HepG2 (cell line): ENCODE results near the gene ARID1A. TPM values are rescaled to one million over a fixed set of nuclear protein-coding genes. Genes with fewer than 3 reads are reported as not detected.
A peak's percentile ranks its signal among the peaks of the same experiment; 100 is the strongest.

Experiments
- CERS6 ChIP-seq: sonication (generic); formaldehyde crosslinking; IDR thresholded peaks from 2 replicates; pipeline ENCODE4 v1.5.0; 2020; ENCODE audit warnings: missing genetic modification reagents
- ERF ChIP-seq: IDR thresholded peaks from 2 replicates; pipeline ENCODE4 v1.6.1; 2018; ENCODE audit warnings: missing biosample characterization, missing genetic modification reagents
- HNF1A ChIP-seq, 2 experiments: sonication (generic) in 1 of 2; formaldehyde crosslinking in 1 of 2; IDR thresholded peaks; 2 replicates each; pipeline versions ENCODE4 v1.4.0 to v1.6.1; 2016 to 2020; ENCODE audit warnings: borderline replicate concordance in 1 of 2, low read depth in 1 of 2, mild to moderate bottlenecking in 1 of 2, missing genetic modification reagents in 1 of 2
- HNRNPH1 ChIP-seq: fragments of 200-400 bp; formaldehyde crosslinking; optimal IDR thresholded peaks from 2 replicates; pipeline ENCODE3; 2017; ENCODE audit warnings: mild to moderate bottlenecking, low read depth, low read length
- KLF13 ChIP-seq: sonication (generic); formaldehyde crosslinking; IDR thresholded peaks from 2 replicates; pipeline ENCODE4 v1.4.0; 2020; ENCODE audit warnings: mild to moderate bottlenecking, missing genetic modification reagents
- MLXIP ChIP-seq: sonication (generic); formaldehyde crosslinking; IDR thresholded peaks from 2 replicates; pipeline ENCODE4 v1.9.0; 2021; ENCODE audit warnings: missing genetic modification reagents, borderline replicate concordance
- POGZ ChIP-seq: sonication (generic); formaldehyde crosslinking; IDR thresholded peaks from 2 replicates; pipeline ENCODE4 v1.4.0; 2020; ENCODE audit warnings: mild to moderate bottlenecking, missing genetic modification reagents
- SAFB2 ChIP-seq: sonication (generic); formaldehyde crosslinking; IDR thresholded peaks from 2 replicates; pipeline ENCODE4 v1.5.1; 2020; ENCODE audit warnings: missing genetic modification reagents, low read depth, mild to moderate bottlenecking, borderline replicate concordance
- SATB2 ChIP-seq: sonication (generic); formaldehyde crosslinking; IDR thresholded peaks from 2 replicates; pipeline ENCODE4 v1.5.0; 2020; ENCODE audit warnings: missing genetic modification reagents
- TRAFD1 ChIP-seq: sonication (generic); formaldehyde crosslinking; IDR thresholded peaks from 2 replicates; pipeline ENCODE4 v1.5.1; 2020; ENCODE audit warnings: missing genetic modification reagents, mild to moderate bottlenecking, borderline replicate concordance
- ZNF143 ChIP-seq: sonication (generic); formaldehyde crosslinking; IDR thresholded peaks from 2 replicates; pipeline ENCODE4 v1.4.0; 2020; ENCODE audit warnings: missing genetic modification reagents
- ZNF234 ChIP-seq: sonication (generic); formaldehyde crosslinking; conservative IDR thresholded peaks from 2 replicates; pipeline ENCODE4 v1.5.1; 2020; ENCODE audit warnings: mild to moderate bottlenecking, missing genetic modification reagents
- ZNF572 ChIP-seq: sonication (generic); formaldehyde crosslinking; IDR thresholded peaks from 2 replicates; pipeline ENCODE4 v1.5.1; 2020; ENCODE audit warnings: mild to moderate bottlenecking, missing genetic modification reagents
- ZSCAN29 ChIP-seq: sonication (generic); formaldehyde crosslinking; conservative IDR thresholded peaks from 2 replicates; pipeline ENCODE4 v1.4.0; 2020; ENCODE audit warnings: mild to moderate bottlenecking, missing genetic modification reagents
- polyA plus RNA-seq, 8 experiments: library from polyadenylated mRNA; depleted of rRNA in 3 of 8; stranded (reverse) in 7 of 8; unstranded in 1 of 8; fragments of >200 nt; fragmentation: Illumina TruSeq in 4 of 8; extraction: Trizol in 4 of 8; gene quantifications; 2 replicates each; pipeline versions ENCODE4 v1.2.1 to v1.2.3, GENCODE V29; 2011 to 2016; ENCODE audit warnings: low read depth in 4 of 8, missing spikeins in 1 of 8, mixed read lengths in 1 of 8; ENCODE audit not compliant: insufficient read depth in 1 of 8
- total RNA-seq, 5 experiments: library from RNA; depleted of rRNA; stranded (reverse); fragments of >200 nt; fragmentation: Illumina TruSeq; extraction: Trizol; gene quantifications; 2 replicates each; pipeline ENCODE4 v1.2.3, GENCODE V29; 2016; ENCODE audit warnings: low read depth in 1 of 5

ARID1A gene
- total and polyA plus RNA-seq, 2 of the 13 experiments (the other 11 are each of a cell fraction or from before 2014, with no cell fraction given): 11.9 to 15.9 TPM

GRCh38 chr1:26692793-26693490 is 2.9 kb upstream of the ARID1A start (continued):
- TF ChIP-seq MLXIP (CRISPR knock-in tag) (0 out of 2 replicates have a peak, but pooled peaks have one; percentile 70), ZNF143 (CRISPR knock-in tag) (peak; percentile 23; the same call in 1 of the 2 replicates), SAFB2 (no peak), TRAFD1 (CRISPR knock-in tag) (no peak; the same call in 1 of the 2 replicates), POGZ (CRISPR knock-in tag) (peak; percentile 20; the same call in 1 of the 2 replicates), HNF1A (IDR thresholded peaks at IDR 0.05; ENCODE audit: low read depth) (no peak; the same call in 1 of the 2 replicates), HNF1A (CRISPR knock-in tag; IDR thresholded peaks at IDR 0.05; ENCODE audit: borderline replicate concordance) (peak; percentile 51; the same call in 1 of the 2 replicates), ERF (peak; percentile 84), ZNF234 (CRISPR knock-in tag) (no peak), CERS6 (CRISPR knock-in tag) (no peak), SATB2 (CRISPR knock-in tag) (peak; percentile 89; the same call in 1 of the 2 replicates), HNRNPH1 (peak; percentile 34), ZSCAN29 (CRISPR knock-in tag) (no peak), ZNF572 (CRISPR knock-in tag) (no peak), KLF13 (CRISPR knock-in tag) (no peak)
